Fibroblast of lung (primary cell): Measurements from ENCODE around the gene AGAP2.

Source experiments
- CTCF ChIP-seq, 2 donors: IDR thresholded peaks in 1 of 2; conservative IDR thresholded peaks in 1 of 2; 1 replicate in 1 of 2; 2 replicates in 1 of 2; pipeline ENCODE4 v1.5.1; 2011 to 2012; ENCODE audit warnings: low read length in 2 of 2, control low read depth in 1 of 2, inconsistent platforms in 1 of 2, low read depth in 1 of 2, mild to moderate bottlenecking in 1 of 2
- EZH2 ChIP-seq: IDR thresholded peaks from 2 replicates; pipeline ENCODE4 v1.5.1; 2012; ENCODE audit warnings: low read length, control low read depth, mild to moderate bottlenecking; ENCODE audit errors: missing control alignments

- no peak for TF ChIP-seq CTCF (conservative IDR thresholded peaks at IDR 0.05 in 1 of 2, IDR thresholded peaks at IDR 0.05 in 1 of 2; ENCODE audit: low read depth in 1 of 2, low read length in 2 of 2)
- no peak for TF ChIP-seq EZH2
Observed at GRCh38 chr12:57751432-57751787, 12.9 kb upstream of the AGAP2 start.
